ENCODE data around the gene ACKR1. TPM values are rescaled to one million over a fixed set of nuclear protein-coding genes. Genes with fewer than 3 reads are reported as not detected.

ACKR1 gene
- total and polyA plus RNA-seq, 2 donors (not counting 3 experiments of a cell fraction or from before 2014, with no cell fraction given) = 0.15 to 1.3 TPM

GRCh38 chr1:159162516-159163265 lies 42.0 kb upstream of the ACKR1 start:
- ChIA-PET CTCF (interaction anchor here (0.9 to 4.6 kb wide), 17 partner anchors 10 to 844 kb away, joined by 3 to 85 read pairs (median 22); partner anchors contain the start of gene DUSP23), POLR2A (no interaction called here)
- FAIRE-seq = no peak
- Histone ChIP-seq H3K27me3 (ENCODE audit: control insufficient read depth in 2 of 2, insufficient read depth in 2 of 2, low read length in 2 of 2) (peaks cover 4 to 11% of the 10 kb centered on the region in 2 experiments), H2AFZ (ENCODE audit: low read depth, low read length) (no peak overlapping the region), H3K27ac (ENCODE audit: insufficient read depth, low read depth, low read length) (no peak overlapping the region), H3K4me3 (replicated peaks in 1 of 3; ENCODE audit: insufficient read depth in 1 of 3, low read depth in 1 of 3, low read length in 3 of 3) (no peak overlapping the region), H3K36me3 (ENCODE audit: control insufficient read depth in 2 of 2, extremely low read depth in 1 of 2, insufficient read depth in 2 of 2, low read length in 2 of 2) (no peaks in the 10 kb centered on the region), H3K9ac (replicated peaks; ENCODE audit: extremely low read depth, insufficient read depth, low read length) (no peak overlapping the region), H4K20me1 (replicated peaks; ENCODE audit: control insufficient read depth, extremely low read depth, insufficient read depth, low read length) (no peaks in the 10 kb centered on the region), H3K4me2 (ENCODE audit: insufficient read depth, low read length) (no peak overlapping the region), H3K9me3 (replicated peaks; ENCODE audit: control insufficient read depth, insufficient read depth, low read length) (no peaks in the 10 kb centered on the region), H3K4me1 (ENCODE audit: control insufficient read depth, extremely low read depth, insufficient read depth, low read length) (peaks cover 7% of the 10 kb centered on the region), H3K9me1 (replicated peaks; ENCODE audit: control insufficient read depth, extremely low read depth, insufficient read depth, low read length) (no peaks in the 10 kb centered on the region), H3K79me2 (ENCODE audit: control insufficient read depth, insufficient read depth, low read length) (no peaks in the 10 kb centered on the region)
- dilution Hi-C loops (cut with MboI; ENCODE audit: extremely low pct_ligation_motif_present, low sequenced_read_pairs) = no loop called here
- intact Hi-C loops (cut with micrococcal nuclease) = no loop called here
- TF ChIP-seq GATA2 (IDR thresholded peaks at IDR 0.05; ENCODE audit: insufficient read depth, insufficient read length, low read depth, low read length) (no peak), MAX (IDR thresholded peaks at IDR 0.05; ENCODE audit: insufficient read depth, insufficient read length) (no peak)
- no TSS peak for BruUV-seq (replicated peaks)
- no peak for DNase-seq (ENCODE audit: low read depth, low spot score)

GRCh38 chr1:159163614-159164228 lies 41.0 kb upstream of the ACKR1 start:
- H3K27me3 ChIP-seq (ENCODE audit: control insufficient read depth in 2 of 2, insufficient read depth in 2 of 2, low read length in 2 of 2) = peaks cover 9 to 17% of the 10 kb centered on the region in 2 experiments
- no peaks in the 10 kb centered on the region for H3K9me3 ChIP-seq (replicated peaks; ENCODE audit: control insufficient read depth, insufficient read depth, low read length)
- DNase-seq (ENCODE audit: low read depth, low spot score) = no peak
- CTCF ChIA-PET = interaction anchor here (0.9 to 4.6 kb wide), 5 partner anchors 32 to 843 kb away, joined by 3 to 85 read pairs (median 22); no protein-coding TSS in a partner anchor
- dilution Hi-C loops (cut with MboI; ENCODE audit: extremely low pct_ligation_motif_present, low sequenced_read_pairs) = no loop called here
- TF ChIP-seq MYC (IDR thresholded peaks at IDR 0.05; ENCODE audit: low read depth, low read length) (no peak), GATA2 (IDR thresholded peaks at IDR 0.05; ENCODE audit: insufficient read depth, insufficient read length, low read depth, low read length) (no peak), POLR2AphosphoS5 (IDR thresholded peaks at IDR 0.05; ENCODE audit: insufficient read depth, low read depth, low read length) (no peak), FOS (IDR thresholded peaks at IDR 0.05; ENCODE audit: borderline replicate concordance, insufficient read depth, low read length) (no peak), POLR2A (IDR thresholded peaks at IDR 0.05; ENCODE audit: low read depth, low read length) (no peak), MAX (IDR thresholded peaks at IDR 0.05; ENCODE audit: insufficient read depth, insufficient read length) (no peak), CTCF (IDR thresholded peaks at IDR 0.05; ENCODE audit: extremely low read depth in 1 of 2, insufficient read depth in 1 of 2, low read depth in 1 of 2, low read length in 2 of 2) (no peak), EZH2 (IDR thresholded peaks at IDR 0.05; ENCODE audit: borderline replicate concordance, low read depth, low read length, severe bottlenecking) (no peak), JUN (IDR thresholded peaks at IDR 0.05; ENCODE audit: borderline replicate concordance, insufficient read depth, insufficient read length, low read depth) (no peak)
- H4K20me1 ChIP-seq (replicated peaks; ENCODE audit: control insufficient read depth, extremely low read depth, insufficient read depth, low read length) = no peaks in the 10 kb centered on the region
- FAIRE-seq = no peak
- no TSS peak for BruUV-seq (replicated peaks)
- H3K9ac ChIP-seq (replicated peaks; ENCODE audit: extremely low read depth, insufficient read depth, low read length) = no peak overlapping the region
- intact Hi-C loops (cut with micrococcal nuclease) = no loop called here
- no peak overlapping the region for H3K27ac ChIP-seq (ENCODE audit: insufficient read depth, low read depth, low read length)
- H3K4me1 ChIP-seq (ENCODE audit: control insufficient read depth, extremely low read depth, insufficient read depth, low read length) = peaks cover 7% of the 10 kb centered on the region
- no peaks in the 10 kb centered on the region for H3K36me3 ChIP-seq (ENCODE audit: control insufficient read depth in 2 of 2, extremely low read depth in 1 of 2, insufficient read depth in 2 of 2, low read length in 2 of 2)
- H3K4me3 ChIP-seq (replicated peaks in 1 of 3; ENCODE audit: insufficient read depth in 1 of 3, low read depth in 1 of 3, low read length in 3 of 3) = no peak overlapping the region
- H3K4me2 ChIP-seq (ENCODE audit: insufficient read depth, low read length) = no peak overlapping the region
- POLR2A ChIA-PET = no interaction called here
- H3K9me1 ChIP-seq (replicated peaks; ENCODE audit: control insufficient read depth, extremely low read depth, insufficient read depth, low read length) = no peaks in the 10 kb centered on the region
- H2AFZ ChIP-seq (ENCODE audit: low read depth, low read length) = no peak overlapping the region
- no peaks in the 10 kb centered on the region for H3K79me2 ChIP-seq (ENCODE audit: control insufficient read depth, insufficient read depth, low read length)

All from endothelial cell of umbilical vein (primary cell).